Transverse colon (tissue), 4 donors: Measurements from ENCODE around the gene ZCCHC8. TPM values are rescaled to one million over a fixed set of nuclear protein-coding genes. Genes with fewer than 3 reads are reported as not detected.

Experiments
- DNase-seq: peaks from one replicate; pipeline ENCODE4 v3.0.0-alpha.2; 2019
- H3K27ac ChIP-seq, 4 donors: fragments of 200-600 bp; sonication (generic); 2 replicates each; pipeline ENCODE4 v1.5.1; 2016 to 2018; ENCODE audit warnings: inconsistent platforms in 4 of 4
- H3K27me3 ChIP-seq: fragments of 200-600 bp; sonication (generic); 2 replicates; pipeline ENCODE4 v1.5.1; 2017; ENCODE audit warnings: inconsistent platforms
- H3K36me3 ChIP-seq, 4 donors: fragments of 200-600 bp; sonication (generic); 2 replicates each; pipeline ENCODE4 v1.5.1; 2017 to 2019; ENCODE audit warnings: inconsistent platforms in 4 of 4
- H3K4me1 ChIP-seq, 4 donors: fragments of 200-600 bp; sonication (generic); 2 replicates each; pipeline ENCODE4 v1.5.1; 2017 to 2020; ENCODE audit warnings: inconsistent platforms in 4 of 4
- H3K4me3 ChIP-seq, 4 donors: fragments of 200-600 bp; sonication (generic); 1 replicate in 1 of 4; 2 replicates in 3 of 4; pipeline versions ENCODE4 v1.5.1 to v1.6.1; 2017 to 2019; ENCODE audit warnings: inconsistent platforms in 4 of 4
- H3K9me3 ChIP-seq, 2 donors: fragments of 200-600 bp; sonication (generic); 2 replicates each; pipeline ENCODE4 v1.5.1; 2017 to 2019; ENCODE audit warnings: inconsistent platforms in 2 of 2
- EP300 ChIP-seq: sonication (generic); formaldehyde crosslinking; IDR thresholded peaks from one replicate; pipeline ENCODE4 v1.6.1; 2017; ENCODE audit warnings: antibody characterized with exemption, low read depth
- POLR2A ChIP-seq: fragments of 450-650 bp; IDR thresholded peaks from one replicate; pipeline ENCODE4 v1.6.1; 2016; ENCODE audit warnings: antibody characterized with exemption, mild to moderate bottlenecking, moderate library complexity
- POLR2AphosphoS5 ChIP-seq, 3 donors: sonication (generic); formaldehyde crosslinking; IDR thresholded peaks; one replicate each; pipeline ENCODE4 v1.6.1; 2016; ENCODE audit warnings: antibody characterized with exemption in 3 of 3
- WGBS, 2 donors: methylation state at CpG; one replicate each; pipeline ENCODE4 v1.1.5; 2018; ENCODE audit warnings: low coverage in 1 of 2; 5-methylcytosine and 5-hydroxymethylcytosine counted together
- in situ Hi-C, 4 donors: fragments of 200-750 bp; cut with MboI; loops; one replicate each; pipeline versions ENCODE4 v1.15.0 to v1.15.1; 2017; ENCODE audit warnings: low sequenced_read_pairs in 3 of 4, low pct_ligation_motif_present in 1 of 4, low pct_unique_long_range_greater_than_20kb in 1 of 4
- intact Hi-C: fragments of 100-400 bp; cut with DNase I; formaldehyde crosslinking; loops from one replicate; pipeline ENCODE4 v1.15.1; 2023; ENCODE audit warnings: low total_unique reads
- total RNA-seq, 4 donors: library from RNA; depleted of rRNA; stranded (reverse); fragments of >200 nt; gene quantifications; one replicate each; pipeline ENCODE4 v1.1.0, GENCODE V29; 2016
- TF ChIP-seq, protein P1 (sequence below), 5 experiments: fragments of 200-600 bp in 3 of 5; fragments of 450-650 bp in 2 of 5; sonication (generic) in 3 of 5; IDR thresholded peaks; 1 replicate in 2 of 5; 2 replicates in 3 of 5; pipeline ENCODE4 v1.5.1; 2016 to 2017; ENCODE audit warnings: antibody characterized with exemption in 5 of 5, inconsistent platforms in 3 of 5, mild to moderate bottlenecking in 2 of 5, moderate library complexity in 1 of 5

ZCCHC8 gene
- total RNA-seq, 4 donors from 2014 or later = 15.9 to 28.4 (median 19.9) TPM

DNA sequence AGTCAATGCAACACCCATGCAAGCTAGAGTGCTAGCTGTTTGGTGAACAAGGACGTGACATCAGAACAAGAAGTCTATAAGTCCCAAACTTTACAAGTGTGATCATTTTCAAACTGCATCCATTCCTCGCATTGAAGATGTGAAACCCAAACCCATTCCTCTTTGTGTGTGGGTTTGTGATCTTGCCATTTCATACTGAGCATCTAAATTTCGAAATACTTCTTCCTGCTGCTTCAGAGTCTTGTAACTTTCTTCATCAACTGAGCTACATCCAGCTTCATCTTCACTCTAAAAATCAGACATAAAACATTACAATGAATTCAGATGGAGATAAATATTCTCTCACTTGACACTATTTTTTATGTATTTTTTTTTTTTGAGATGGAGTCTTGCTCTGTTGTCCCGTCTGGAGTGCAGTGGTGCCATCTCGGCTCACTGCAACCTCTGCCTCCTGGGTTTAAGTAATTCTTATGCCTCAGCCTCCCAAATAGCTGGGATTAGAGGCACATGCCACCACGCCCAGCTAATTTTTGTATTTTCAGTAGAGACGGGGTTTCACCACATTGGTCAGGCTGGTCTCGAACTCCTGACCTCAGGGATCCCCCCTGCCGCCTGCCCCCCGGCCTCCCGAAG is 4.8 kb upstream of the ZCCHC8 start:
- 72 to 89% methylated on average over 8 to 11 of the region's 11 CpGs for WGBS, 2 donors
- intact Hi-C loops = no loop called here

DNA sequence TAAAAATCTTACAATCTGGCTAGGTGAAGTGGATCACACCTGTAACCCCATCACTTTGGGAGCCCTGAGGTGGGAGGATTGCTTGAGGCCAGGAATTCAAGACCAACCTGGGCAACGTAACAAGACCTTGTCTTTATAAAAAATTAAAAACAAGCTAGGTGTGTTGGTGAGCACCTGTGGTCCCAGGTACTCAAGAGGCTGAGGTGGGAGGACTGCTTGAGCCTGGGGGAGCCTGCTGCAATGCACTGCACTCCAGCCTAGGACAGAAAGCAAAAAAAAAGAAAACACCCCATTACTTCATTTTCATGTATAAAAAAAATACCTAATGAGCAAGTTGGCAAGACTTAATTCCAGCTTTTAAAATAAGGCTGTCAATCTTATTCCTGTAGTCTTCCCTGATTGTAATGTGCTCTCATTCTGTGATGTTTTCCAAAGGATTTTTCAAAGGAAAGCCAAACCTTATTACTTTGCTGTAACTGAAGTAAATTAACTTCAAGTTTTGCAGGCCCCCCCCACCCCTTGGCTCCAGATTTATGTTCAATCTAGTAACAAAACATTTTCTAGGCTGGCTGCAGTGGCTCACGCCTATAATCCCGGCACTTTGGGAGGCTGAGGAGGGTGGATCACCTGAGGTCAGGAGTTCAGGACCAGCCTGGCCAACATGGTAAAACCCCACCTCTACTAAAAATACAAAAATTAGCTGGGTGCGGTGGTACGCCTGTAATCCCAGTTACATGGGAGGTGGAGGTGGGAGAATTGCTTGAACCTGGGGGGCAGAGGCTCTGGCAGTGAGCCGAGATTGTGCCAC is 3.3 kb upstream of the ZCCHC8 start:
- WGBS, 2 donors = 77 to 87% methylated on average over 4 to 6 of the region's 6 CpGs
- H3K27ac ChIP-seq = no peak overlapping the region
- no peaks in the 10 kb centered on the region for H3K27me3 ChIP-seq
- H3K4me3 ChIP-seq = no peak overlapping the region
- no peak for DNase-seq
- peaks cover 4 to 14% (median 13%) of the 10 kb centered on the region in 4 donors for H3K4me1 ChIP-seq
- H3K36me3 ChIP-seq = peaks cover 0 to 53% (median 25%) of the 10 kb centered on the region in 4 donors
- in situ Hi-C loops = no loop called here
- TF ChIP-seq, protein P1, sequence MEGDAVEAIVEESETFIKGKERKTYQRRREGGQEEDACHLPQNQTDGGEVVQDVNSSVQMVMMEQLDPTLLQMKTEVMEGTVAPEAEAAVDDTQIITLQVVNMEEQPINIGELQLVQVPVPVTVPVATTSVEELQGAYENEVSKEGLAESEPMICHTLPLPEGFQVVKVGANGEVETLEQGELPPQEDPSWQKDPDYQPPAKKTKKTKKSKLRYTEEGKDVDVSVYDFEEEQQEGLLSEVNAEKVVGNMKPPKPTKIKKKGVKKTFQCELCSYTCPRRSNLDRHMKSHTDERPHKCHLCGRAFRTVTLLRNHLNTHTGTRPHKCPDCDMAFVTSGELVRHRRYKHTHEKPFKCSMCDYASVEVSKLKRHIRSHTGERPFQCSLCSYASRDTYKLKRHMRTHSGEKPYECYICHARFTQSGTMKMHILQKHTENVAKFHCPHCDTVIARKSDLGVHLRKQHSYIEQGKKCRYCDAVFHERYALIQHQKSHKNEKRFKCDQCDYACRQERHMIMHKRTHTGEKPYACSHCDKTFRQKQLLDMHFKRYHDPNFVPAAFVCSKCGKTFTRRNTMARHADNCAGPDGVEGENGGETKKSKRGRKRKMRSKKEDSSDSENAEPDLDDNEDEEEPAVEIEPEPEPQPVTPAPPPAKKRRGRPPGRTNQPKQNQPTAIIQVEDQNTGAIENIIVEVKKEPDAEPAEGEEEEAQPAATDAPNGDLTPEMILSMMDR (IDR thresholded peaks at IDR 0.05) = no peak
- TF ChIP-seq POLR2A (no peak), POLR2AphosphoS5 (IDR thresholded peaks at IDR 0.05) (no peak), EP300 (no peak)
- H3K9me3 ChIP-seq = no peaks in the 10 kb centered on the region
- intact Hi-C loops = no loop called here

More for the DNA sequence above, 4.8 kb upstream of the ZCCHC8 start:
- Histone ChIP-seq H3K4me3 (no peak overlapping the region), H3K27ac (no peak overlapping the region), H3K4me1 (peaks cover 0 to 7% (median 6%) of the 10 kb centered on the region in 4 donors), H3K36me3 (peaks cover 0 to 69% (median 35%) of the 10 kb centered on the region in 4 donors), H3K9me3 (no peaks in the 10 kb centered on the region), H3K27me3 (no peaks in the 10 kb centered on the region)
- no peak for DNase-seq
- TF ChIP-seq, protein P1 (IDR thresholded peaks at IDR 0.05) = no peak
- no peak for TF ChIP-seq EP300
- TF ChIP-seq POLR2A = no peak
- no peak for TF ChIP-seq POLR2AphosphoS5 (IDR thresholded peaks at IDR 0.05)
- in situ Hi-C loops = no loop called here

DNA sequence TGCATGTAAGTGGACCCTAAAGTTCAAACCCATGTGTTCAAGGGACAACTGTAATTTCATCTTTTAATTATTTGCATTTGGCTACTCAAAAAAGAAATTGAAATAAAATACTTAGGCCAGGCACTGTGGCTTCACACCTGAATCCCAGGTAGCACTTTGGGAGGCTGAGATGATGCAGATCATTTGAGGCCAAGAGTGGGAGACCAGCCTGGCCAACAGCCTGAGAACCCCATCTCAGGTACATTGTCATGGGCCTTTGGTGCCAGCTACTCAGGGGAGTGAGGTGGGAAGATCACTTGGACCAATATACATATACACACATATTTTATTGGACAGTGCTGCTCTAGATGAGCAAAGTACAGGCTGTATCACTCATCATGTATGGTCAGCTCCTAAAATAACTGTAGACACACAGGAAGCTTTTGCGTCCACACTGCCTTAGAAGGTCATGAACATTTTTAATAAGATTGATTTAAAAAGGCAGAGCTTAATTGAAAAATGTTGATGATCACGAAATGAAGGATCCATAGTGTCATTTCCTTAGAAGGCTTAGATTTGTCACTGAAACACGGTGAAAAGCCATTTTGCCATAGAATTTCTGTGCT is 2.5 kb upstream of the ZCCHC8 start:
- no peak for DNase-seq
- in situ Hi-C loops = no loop called here
- intact Hi-C loops = no loop called here
- Histone ChIP-seq H3K36me3 (peaks cover 0 to 46% (median 22%) of the 10 kb centered on the region in 4 donors), H3K9me3 (no peaks in the 10 kb centered on the region), H3K27ac (no peak overlapping the region), H3K4me3 (no peak overlapping the region), H3K27me3 (no peaks in the 10 kb centered on the region), H3K4me1 (peaks cover 8 to 21% (median 20%) of the 10 kb centered on the region in 4 donors)
- 83 to 88% methylated on average over 3 of the region's 3 CpGs for WGBS, 2 donors
- TF ChIP-seq EP300 = no peak
- peak in 1 of 3 donors; percentile 13 for TF ChIP-seq POLR2AphosphoS5 (IDR thresholded peaks at IDR 0.05)

DNA sequence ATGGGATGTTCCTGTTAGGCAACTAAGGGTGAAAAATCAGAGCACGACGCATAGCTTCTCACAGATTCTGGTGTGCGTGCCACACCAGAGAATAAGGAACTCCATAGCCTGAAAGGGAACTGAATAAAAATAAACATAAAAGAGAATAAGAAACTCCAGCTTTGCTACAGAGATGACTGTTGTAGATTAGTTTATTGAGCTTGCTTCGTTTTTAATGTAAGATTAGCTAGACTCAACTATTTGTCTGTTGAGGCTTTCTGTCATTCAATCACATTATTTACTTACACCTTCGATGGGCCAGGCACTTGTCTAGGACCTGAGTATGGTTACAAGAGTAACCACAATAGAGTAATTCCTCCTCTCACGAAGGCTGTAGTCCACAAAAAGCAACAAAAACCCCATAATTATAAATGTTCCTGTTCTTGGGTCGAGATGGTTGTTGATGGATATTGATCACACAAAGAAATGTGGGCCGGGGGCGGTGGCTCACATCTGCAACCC is 807 bp upstream of the ZCCHC8 start:
- peaks cover 0 to 29% (median 13%) of the 10 kb centered on the region in 4 donors for H3K36me3 ChIP-seq
- DNase-seq = no peak
- peak overlapping the region in 3 of 4 donors; percentile 73 to 88 (median 87) for H3K4me3 ChIP-seq
- in situ Hi-C loops (no loop called here), intact Hi-C loops (no loop called here)
- TF ChIP-seq, protein P1 (IDR thresholded peaks at IDR 0.05) = no peak
- H3K27ac ChIP-seq = peak overlapping the region; percentile 95 to 100 (median 98)
- H3K4me1 ChIP-seq = peaks cover 8 to 29% (median 22%) of the 10 kb centered on the region in 4 donors
- H3K9me3 ChIP-seq = no peaks in the 10 kb centered on the region
- WGBS, 2 donors = 65 to 80% methylated on average over 7 to 9 of the region's 9 CpGs
- H3K27me3 ChIP-seq = no peaks in the 10 kb centered on the region
